ENCODE results near the gene VAV3. TPM values are rescaled to one million over a fixed set of nuclear protein-coding genes. Genes with fewer than 3 reads are reported as not detected.

Gene VAV3
- total RNA-seq, 1 donor from 2014 or later = 57.5 TPM

GRCh38 chr1:107533436-107533835 lies 431.5 kb downstream of the VAV3 start:
- no peak for DNase-seq (ENCODE audit: low spot score)

DNA sequence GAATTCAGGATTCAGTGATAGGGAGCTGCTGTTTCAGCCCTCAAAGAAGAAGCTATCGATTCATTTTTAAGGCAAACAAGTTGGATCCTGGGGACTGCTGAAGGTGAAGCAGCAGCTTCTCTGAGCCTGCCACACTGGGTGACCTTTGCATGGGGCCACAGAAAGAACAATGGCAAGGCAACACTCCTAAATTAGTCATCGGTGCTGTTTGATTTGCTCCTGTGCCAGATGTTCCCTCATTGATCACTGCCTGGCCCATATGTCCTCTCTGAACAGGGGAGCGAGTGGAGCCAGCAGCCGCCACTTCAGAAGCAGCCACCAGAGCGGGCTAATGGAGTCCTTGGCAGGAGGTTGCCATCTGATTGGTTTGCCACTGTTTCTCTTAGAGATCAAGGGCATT lies 432.7 kb downstream of the VAV3 start:
- no peak for DNase-seq (ENCODE audit: low spot score)

- DNase-seq (ENCODE audit: low spot score) = no peak
Measured at GRCh38 chr1:107531065-107531908, 433.7 kb downstream of the VAV3 start.

- no peak for DNase-seq (ENCODE audit: low spot score)
Measured at GRCh38 chr1:107530543-107530942, 434.4 kb downstream of the VAV3 start.

GRCh38 chr1:107529511-107530149 lies 435.4 kb downstream of the VAV3 start:
- DNase-seq (ENCODE audit: low spot score) = no peak

- DNase-seq (ENCODE audit: low spot score) = no peak
Measured at GRCh38 chr1:107526524-107527198, 438.3 kb downstream of the VAV3 start.

GRCh38 chr1:107525961-107526360 lies 439.0 kb downstream of the VAV3 start:
- no peak for DNase-seq (ENCODE audit: low spot score)

DNA sequence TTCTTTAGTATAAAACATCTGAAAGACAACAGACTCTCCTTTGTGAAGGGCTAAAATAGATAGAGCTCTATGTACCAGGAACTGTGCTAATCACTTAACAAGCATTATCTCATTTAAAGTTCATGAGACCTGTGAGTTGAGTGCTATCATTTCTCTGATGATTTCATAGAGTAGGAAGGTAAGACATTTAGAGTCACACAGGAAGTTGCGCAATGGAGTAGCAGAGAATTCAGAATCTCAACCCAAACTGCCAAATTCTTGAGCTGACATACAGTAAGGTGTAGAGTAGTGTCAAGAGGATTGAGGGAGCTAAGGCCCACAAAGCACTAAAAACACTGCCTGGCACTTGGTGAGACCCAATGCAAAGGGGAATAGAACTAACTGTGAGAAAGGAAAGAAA lies 439.8 kb downstream of the VAV3 start:
- DNase-seq (ENCODE audit: low spot score) = no peak

- no peak for DNase-seq (ENCODE audit: low spot score)
Measured at GRCh38 chr1:107524301-107524700, 440.7 kb downstream of the VAV3 start.

DNA sequence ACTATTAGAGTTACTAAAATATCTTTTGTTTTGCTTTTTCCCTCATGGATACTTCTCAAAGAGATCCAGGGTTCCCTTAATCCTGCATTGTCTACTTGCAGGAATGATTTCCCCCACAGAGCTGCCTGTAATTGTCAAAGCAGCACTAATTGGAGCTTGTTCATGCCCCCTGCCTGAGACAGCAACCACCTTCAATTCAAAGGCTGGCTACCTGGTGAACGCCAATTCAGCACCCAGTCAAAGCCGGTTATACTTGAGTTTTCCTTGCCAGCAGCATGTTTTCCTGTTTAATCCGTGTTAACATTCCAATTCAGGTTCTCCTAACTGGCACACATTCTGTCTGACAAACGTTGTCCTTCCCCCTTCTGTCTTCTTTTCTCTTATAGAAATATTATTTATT lies 441.2 kb downstream of the VAV3 start:
- DNase-seq (ENCODE audit: low spot score) = no peak

- no peak for DNase-seq (ENCODE audit: low spot score)
Measured at GRCh38 chr1:107523061-107523460, 441.9 kb downstream of the VAV3 start.

Other genes starting within 250 kb of the VAV3 start
- 41.1 TPM for gene SLC25A24, start 235.2 kb upstream of the VAV3 start, total RNA-seq